HCT116 (cell line): ENCODE data around the gene SLK.

Experiments
- CEBPB ChIP-seq: IDR thresholded peaks from 2 replicates; pipeline ENCODE4 v1.6.1; 2012; ENCODE audit warnings: low read depth
- CTCF ChIP-seq, 3 experiments: fragments of 200-600 bp in 1 of 3; sonication (generic) in 1 of 3; IDR thresholded peaks in 2 of 3; conservative IDR thresholded peaks in 1 of 3; 2 replicates each; pipeline ENCODE4 v1.5.1; 2012 to 2017; ENCODE audit warnings: low read depth in 2 of 3, low read length in 2 of 3, antibody characterized with exemption in 1 of 3, borderline replicate concordance in 1 of 3, control low read depth in 1 of 3, mild to moderate bottlenecking in 1 of 3, mixed read lengths in 1 of 3, mixed run types in 1 of 3, moderate library complexity in 1 of 3; ENCODE audit not compliant: insufficient read depth in 1 of 3
- EZH2 ChIP-seq: fragments of 200-600 bp; sonication (generic); IDR thresholded peaks from 2 replicates; pipeline ENCODE4 v1.6.1; 2017; ENCODE audit warnings: antibody characterized with exemption, mixed run types
- FOSL1 ChIP-seq: IDR thresholded peaks from 2 replicates; pipeline ENCODE4 v1.6.1; 2012; ENCODE audit warnings: low read depth
- JUND ChIP-seq: IDR thresholded peaks from 2 replicates; pipeline ENCODE4 v1.6.1; 2012
- POLR2A ChIP-seq: IDR thresholded peaks from 2 replicates; pipeline ENCODE4 v1.7.0; 2011; ENCODE audit warnings: borderline replicate concordance; ENCODE audit not compliant: insufficient read depth, insufficient read length; ENCODE audit errors: extremely low read depth
- POLR2AphosphoS5 ChIP-seq: IDR thresholded peaks from 2 replicates; pipeline ENCODE4 v1.6.1; 2011; ENCODE audit warnings: mild to moderate bottlenecking, low read depth, low read length, moderate library complexity
- SP1 ChIP-seq: IDR thresholded peaks from 2 replicates; pipeline ENCODE4 v1.6.1; 2012; ENCODE audit warnings: low read depth

DNA sequence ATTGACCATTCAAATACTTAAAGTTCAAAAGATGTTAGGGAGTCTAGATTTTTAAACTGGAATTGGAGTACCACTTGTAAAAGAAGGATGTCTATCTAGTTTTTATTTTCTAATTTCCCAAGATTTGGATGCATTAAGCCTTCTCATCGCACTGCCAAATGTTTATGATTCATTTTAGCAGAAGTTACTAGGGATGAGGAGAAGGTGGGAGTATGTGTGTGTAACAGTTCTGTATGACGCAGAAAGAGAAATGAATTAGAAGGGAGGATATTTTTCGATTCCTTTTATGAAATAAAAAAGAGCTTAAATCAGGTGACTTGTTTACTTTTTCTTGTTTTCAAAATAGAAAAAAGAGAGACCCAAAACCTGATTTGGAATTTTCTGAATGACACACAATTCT, 6.8 kb upstream of the SLK start:
- no peak for TF ChIP-seq POLR2AphosphoS5
- no peak for TF ChIP-seq CTCF (IDR thresholded peaks at IDR 0.05 in 2 of 3, conservative IDR thresholded peaks at IDR 0.05 in 1 of 3; ENCODE audit: borderline replicate concordance in 1 of 3, insufficient read depth in 1 of 3, low read depth in 2 of 3, low read length in 2 of 3)
- no peak for TF ChIP-seq FOSL1
- TF ChIP-seq JUND, result no peak
- TF ChIP-seq EZH2, result no peak
- no peak for TF ChIP-seq CEBPB
- TF ChIP-seq POLR2A, result no peak
- TF ChIP-seq SP1, result no peak
